ENCODE results near the gene PIKFYVE.
"Not testable (repeated sequence)": the region's sequence is repeated elsewhere in the genome, so short reads cannot be mapped to it uniquely, and the experiment has no call there.

Gene PIKFYVE

DNA sequence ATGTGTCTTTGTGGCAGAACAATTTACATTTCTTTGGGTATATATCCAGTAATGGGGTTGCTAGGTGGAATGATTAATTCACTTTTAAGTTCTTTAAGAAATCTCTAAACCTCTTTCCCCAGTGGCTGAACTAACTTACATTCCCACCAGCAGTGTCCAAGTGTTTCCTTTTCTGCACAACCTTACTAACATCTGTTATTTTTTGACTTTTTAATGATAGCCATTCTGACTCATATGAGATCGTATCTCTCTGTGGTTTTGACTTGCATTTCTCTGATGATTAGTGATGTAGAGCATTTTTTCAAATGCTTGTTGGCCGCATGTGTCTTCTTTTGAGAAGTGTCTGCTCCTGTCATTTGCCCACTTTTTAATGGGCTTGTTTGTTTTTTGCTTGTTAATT is 97.4 kb downstream of the PIKFYVE start:
- no peak for DNase-seq

DNA sequence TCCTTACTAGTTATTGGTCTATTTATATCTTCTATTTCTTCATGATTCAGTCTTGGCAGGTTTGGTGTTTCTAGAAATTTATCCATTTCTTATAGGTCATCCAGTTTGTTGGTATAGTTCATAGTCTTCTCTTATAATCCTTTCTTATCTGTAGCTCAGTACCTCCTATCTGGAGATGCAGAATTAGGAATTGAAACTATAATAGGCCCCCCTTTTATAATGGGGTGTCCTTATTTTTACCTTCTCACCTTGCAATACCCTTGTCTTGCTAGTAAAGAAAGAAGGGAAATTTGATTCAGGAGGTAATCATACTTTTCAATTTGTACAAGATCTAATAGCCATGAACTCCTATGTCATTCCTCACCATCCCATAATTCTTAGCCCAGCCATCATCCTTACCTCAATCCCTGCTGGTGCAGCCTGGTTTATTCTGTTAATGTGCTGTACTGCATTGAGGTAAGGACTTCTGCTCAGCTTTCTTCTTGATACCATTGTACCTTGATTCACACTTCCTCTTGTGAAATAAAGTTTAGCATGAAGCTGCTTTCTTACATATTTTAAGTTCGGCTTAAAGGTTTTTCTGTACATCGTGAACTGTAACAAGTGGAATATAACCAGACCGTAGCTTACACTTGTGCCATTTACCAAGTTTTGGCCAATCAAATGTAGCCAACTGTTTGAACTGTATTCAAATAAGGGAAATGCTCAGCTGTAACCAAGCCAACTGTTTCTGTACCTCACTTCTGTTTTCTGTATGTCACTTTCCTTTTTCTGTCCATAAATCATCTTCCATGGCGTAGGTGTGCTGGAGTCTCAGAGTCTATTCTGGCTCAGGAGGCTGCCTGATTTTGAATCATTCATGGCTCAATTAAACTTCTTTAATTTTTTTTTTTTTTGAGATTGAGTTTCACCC is 100.4 kb downstream of the PIKFYVE start:
- no peak for DNase-seq

DNA sequence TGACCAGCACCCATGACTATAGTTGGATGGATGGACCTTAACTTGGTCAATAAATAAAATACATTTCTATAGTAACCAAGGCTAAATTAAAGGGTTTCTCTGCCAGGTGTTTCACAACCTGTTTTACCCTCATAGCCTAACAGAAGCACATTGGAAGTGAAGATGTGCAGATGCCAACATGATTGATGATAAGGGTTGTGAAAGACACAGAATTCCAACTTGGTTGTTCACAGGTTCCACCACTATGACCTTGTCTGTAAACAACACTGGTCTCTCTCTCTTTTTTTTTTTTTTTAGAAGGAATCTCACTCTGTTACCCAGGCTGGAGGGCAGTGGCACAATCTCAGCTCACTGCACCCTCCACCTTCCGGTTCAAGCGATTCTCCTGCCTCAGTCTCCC is 103.0 kb downstream of the PIKFYVE start:
- DNase-seq = no peak

DNA sequence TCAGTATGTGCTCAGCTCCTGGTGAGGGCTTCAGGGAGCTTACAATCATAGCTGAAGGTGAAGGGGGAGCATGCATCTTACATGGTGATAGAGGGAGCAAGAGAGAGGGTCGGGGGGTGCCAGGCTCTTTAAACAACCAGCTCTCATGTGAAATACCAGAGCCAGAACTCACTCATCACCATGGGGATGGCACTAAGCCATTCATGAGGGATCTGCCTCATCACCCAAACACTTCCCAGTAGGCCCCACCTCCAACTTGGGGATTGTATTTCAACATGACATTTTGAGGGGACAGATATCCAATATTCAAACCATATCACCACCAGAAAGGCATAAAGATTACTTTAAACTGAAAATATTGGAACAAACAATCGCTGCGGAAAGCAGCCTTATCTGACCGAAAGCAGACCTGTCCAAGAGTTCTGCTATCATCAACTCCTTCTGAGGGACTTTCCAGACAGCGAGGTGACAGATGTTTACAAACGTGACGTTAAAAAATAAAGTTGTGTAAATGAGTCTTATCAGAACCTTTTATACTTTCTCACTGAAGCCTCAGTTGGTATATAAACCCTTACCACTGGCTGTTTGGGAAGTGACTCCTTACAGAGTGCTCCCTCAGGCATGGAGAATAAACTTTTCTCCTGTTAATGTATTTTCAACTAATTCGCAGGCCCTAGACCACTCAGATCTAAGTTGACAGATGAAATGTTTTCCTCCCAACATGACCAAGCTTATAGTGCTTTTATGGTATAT is 105.0 kb downstream of the PIKFYVE start:
- DNase-seq = no peak

DNA sequence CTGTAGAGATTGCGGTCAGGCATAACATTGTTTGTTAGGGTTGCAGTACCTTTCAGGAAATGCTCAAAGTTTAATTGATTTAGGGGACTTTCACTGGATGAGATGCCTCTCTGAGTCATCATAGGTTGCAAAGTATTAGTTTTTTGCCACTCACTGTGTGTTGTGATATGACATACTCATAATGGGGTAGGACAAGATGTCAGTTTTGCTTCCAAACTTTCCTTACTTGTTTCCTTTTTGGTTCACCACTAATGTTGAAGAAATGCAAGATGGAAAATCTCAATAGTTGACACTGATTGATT is 105.5 kb downstream of the PIKFYVE start:
- DNase-seq = no peak

DNA sequence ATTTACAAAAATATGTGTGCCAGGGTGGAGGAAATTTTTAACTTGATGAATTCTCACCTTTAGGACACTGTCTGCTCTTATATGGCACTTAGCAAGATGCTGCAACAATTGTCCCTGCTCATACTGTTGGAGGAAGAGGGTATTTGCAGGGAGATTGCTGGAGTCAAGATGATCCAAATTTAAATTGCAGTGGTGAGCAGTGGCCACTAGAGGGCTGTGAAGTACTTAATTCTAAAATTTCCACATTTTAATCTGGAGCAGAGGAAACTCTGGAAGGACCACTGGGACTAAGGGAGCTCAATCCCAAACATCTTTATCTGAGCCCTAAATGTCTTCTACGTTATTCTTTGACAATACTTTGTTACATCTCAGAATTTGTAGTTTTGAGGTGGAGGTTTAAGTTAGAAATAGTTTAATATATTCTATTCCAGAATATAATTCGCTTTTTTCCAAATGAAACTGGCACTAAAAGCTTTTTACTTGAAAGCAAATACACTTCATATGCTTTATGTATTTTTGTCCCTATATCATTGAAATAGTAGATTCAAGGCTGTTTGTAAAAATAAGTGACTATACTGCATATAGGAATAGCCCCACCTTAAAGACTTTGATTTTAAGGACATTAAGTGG is 107.5 kb downstream of the PIKFYVE start:
- peak; percentile 12 for DNase-seq

DNA sequence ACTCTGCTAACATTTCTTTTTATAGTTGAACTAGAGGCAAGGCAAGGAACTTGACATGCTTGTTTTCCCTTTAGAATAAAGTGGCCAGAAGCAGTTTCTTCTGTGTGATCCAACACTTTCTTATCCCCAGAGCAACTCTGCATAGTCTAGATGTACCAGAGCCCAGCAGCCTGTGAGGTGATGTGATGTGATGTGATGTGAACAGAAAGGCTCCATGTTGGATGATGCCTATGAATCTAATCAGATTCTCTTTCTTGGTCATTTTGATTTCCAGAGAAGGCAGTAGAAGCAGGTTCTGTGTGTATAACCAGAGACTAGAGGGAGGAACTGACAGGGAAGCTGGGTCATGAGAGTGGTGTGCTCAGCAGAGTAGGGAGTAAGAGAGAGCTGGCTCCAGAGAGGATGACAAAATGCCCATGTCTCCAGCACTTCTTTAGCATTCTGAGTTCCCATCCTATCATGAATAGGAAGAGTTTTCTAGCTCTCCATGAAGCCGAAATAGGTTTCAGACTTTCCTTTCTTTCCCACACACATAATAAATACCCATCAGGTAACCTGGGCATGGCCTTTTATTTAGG is 109.5 kb downstream of the PIKFYVE start:
- no peak for DNase-seq

DNA sequence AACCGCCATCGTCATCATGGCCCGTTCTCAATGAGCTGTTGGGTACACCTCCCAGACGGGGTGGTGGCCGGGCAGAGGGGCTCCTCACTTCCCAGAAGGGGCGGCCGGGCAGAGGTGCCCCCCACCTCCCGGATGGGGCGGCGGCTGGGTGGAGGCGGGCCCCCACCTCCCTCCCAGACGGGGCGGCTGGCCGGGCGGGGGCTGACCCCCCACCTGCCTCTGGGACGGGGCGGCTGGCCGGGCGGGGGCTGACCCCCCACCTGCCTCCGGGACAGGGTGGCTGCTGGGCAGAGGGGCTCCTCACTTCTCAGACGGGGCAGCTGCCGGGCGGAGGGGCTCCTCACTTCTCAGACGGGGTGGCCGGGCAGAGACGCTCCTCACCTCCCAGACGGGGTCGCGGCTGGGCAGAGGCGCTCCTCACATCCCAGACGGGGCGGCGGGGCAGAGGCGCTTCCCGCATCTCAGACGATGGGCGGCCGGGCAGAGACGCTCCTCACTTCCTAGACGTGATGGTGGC is 111.3 kb downstream of the PIKFYVE start:
- DNase-seq = not testable (repeated sequence)

DNA sequence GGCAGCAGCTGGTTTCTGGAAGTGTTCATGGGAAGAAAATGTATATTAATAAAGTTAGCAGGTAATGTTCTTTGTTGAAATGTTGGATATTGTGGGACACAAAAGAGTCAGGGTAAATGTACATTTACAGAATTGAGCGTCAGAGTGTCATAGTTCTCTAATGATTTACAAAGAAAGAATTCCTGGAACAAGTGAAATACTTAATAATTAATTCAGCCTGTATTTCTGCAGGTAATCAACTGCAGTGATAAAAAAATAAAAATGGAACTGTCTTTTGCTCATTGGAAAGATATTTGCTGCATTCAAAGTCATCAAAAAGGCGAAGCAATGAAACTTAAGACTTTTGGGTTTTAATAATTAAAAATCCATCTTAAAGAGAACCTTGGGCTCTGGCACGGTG is 113.1 kb downstream of the PIKFYVE start:
- no peak for DNase-seq

DNA sequence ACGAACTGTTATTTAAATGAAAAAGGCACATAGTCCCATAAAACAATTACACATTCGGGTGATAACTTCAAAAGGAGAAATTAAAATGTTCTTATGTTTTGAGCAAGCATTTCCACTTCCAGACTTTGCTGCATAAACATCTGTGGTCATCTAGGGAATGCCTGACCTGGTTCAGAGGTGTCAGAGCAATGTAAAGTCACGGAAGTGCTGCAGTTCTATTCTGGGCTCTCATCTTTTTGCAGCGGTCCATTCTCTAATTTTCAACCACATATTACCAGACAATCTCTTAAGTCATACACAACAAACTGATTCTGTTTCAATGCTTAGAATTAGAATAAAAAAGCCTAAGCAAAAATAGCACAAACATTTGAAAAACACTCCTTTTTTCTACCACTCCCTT is 118.6 kb downstream of the PIKFYVE start:
- DNase-seq = no peak

DNA sequence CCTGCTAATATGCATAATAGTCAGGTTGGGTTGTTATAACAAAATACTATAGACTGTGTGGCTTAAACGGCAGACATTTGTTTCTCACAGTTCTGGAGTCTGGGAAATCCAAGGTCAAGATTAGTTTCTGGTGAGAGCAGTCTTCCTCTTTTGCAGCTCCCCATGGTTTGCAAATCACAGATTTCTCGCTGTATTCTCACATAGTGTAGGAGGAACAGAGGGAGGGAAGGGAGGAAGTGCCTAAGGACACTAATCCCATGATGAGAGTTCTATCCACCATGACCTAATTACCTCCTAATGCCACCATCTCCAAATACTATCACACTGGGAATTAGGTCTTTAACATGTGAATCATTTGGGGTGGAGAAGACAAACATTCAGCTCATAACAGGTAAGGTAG is 120.5 kb downstream of the PIKFYVE start:
- no peak for DNase-seq

DNA sequence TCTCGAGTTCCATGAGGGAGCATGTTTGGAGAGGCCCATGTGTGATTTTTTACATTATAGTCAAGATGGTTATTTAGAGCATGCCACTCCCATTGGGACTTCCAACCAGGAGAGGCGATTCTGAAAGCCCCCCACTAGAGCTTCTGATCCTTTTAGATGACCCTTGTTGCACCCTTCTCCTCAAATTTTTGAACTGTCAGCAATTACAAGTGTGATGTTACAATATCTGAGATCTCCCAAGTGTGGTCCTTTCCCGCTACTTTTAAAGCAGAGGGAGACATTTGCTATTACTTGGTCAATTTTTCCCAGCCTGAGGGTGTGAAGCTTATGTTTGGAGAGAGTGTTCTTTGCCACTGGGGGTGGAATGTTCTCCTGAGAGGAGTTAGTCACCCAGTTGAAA is 123.9 kb downstream of the PIKFYVE start:
- DNase-seq = no peak

DNA sequence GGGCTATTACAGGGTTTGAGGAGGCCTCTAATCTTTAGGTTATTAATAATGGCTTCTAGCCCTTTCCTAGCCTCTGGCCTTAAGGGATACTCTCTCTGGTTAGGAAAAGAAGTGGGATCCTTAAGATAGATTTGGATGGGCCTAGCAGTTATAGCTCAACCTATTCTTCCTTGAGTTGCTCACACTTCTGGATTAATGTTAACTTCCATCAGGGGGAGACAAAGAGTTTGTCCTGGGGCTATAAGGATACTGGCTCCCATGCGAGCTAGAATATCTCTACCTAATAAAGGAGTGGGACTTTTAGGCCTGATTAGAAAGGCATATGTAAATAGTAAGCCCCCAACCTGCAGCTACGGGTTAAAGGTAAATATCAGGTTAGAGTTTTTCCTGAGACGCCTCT is 126.2 kb downstream of the PIKFYVE start:
- DNase-seq = no peak

DNA sequence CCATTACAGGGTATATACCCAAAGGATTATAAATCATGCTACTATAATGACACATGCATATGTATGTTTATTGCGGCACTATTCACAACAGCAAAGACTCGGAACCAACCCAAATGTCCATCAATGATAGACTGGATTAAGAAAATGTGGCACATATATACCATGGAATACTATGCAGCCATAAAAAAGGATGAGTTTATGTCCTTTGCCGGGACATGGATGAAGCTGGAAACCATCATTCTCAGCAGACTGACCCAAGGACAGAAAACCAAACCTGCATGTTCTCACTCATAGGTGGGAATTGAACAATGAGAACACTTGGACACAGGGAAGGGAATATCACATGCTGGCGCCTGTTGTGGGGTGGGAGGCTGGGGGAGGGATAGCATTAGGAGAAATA is 130.7 kb downstream of the PIKFYVE start:
- not testable (repeated sequence) for DNase-seq

DNA sequence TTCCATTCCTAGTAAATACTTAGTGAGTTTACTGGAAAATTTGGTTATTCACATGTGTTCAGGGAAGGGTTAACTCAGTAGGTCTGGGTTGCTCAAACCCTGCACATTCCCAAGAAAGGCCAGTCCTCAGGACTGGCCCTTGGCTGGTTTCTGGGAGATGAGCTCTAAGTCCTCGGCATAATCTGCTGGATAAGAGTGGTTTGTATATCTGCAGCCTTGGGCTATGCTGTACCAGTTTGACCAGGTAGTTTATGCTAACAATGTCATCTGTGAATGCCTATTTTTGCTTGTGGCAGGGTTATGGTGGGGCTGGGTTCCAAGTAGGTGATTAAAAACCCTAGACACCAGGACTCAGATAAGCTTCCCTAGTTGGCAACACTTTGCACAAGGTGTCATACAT is 133.1 kb downstream of the PIKFYVE start:
- no peak for DNase-seq

DNA sequence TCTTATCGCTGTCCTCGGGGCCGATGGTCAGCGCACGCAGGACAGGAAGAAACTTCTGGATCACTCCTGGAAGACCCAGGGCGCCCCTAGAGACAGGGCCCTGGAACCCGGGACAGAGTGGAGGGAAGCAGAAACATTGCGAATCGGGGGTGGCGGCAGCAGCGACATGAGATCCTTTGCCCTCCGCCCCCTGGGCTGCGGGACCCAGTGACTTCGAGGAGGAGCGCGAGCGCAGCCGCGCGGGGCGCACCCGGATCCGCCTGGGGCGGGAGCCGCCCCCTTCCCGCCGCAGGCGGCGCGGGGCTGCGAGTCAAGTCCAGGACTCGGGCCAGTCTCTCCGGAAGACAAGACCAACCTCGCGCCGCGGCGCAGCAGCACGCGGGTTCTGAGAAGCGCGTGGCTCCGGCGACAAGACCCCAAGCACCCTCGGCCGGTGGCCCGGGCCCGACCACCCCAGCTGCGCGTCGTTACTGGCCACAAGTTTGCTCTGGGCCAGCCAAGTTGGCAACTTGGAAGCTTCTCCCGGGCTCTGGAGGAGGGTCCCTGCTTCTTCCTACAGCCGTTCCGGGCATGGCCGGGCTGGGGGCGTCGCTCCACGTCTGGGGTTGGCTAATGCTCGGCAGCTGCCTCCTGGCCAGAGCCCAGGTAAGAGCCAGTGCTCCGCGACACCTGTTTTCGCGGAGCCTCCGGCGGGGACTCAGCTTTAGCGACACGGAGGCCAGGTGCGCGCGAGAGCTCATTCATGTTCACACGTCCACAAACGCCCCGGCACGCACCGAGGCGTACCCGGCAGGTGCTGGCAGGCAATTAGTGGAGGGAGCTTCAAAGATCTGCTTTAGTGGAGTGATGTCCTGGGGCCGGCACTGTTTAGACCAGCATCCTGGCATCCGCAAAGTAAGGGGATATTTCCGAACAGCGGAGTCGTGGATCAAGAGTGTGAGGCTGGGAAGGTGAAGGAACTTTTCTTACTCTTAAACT is 140.7 kb downstream of the PIKFYVE start, which contains the start of gene PTH2R:
TSS of gene PTH2R (plus strand) at position 319 of the 978 bp plus-strand sequence. CDS start at position 571, 252 bp downstream.
- no peak for DNase-seq

DNA sequence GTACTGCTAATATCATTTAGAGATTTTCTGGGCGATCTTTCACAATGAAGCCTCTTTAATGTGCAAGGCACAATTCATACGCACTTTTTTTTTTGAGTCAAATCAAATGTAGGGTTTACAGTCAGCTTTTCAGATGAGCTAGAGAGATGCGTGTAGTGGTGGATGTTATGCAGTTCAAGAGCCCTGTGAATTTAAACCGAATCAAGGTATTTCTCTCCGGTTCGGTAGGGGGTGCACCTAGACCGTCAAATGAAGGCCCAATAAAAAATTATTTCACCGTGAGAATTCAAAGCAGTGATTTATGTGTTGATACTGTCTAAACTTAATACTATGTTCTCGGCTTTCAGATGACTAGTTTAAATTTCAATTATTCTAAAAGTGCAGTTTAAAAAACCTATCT is 141.6 kb downstream of the PIKFYVE start:
- no peak for DNase-seq

Measured in NCI-H2029 treated with DMSO at 0.1 percent for 48 hours (cell line).